CD8-positive, alpha-beta memory T cell (primary cell): ENCODE data around the gene NPNT. TPM values are rescaled to one million over a fixed set of nuclear protein-coding genes. Genes with fewer than 3 reads are reported as not detected.

Experiments
- CTCF ChIA-PET: fragments of 350-600 bp; sonication (Branson Sonifier 250); formaldehyde crosslinking; loops from one replicate; lab custom pipeline; 2021; ENCODE audit warnings: antibody characterized with exemption; lab: Charles Lee
- POLR2A ChIA-PET: fragments of 350-600 bp; sonication (Branson Sonifier 250); formaldehyde crosslinking; loops from one replicate; lab custom pipeline; 2021; ENCODE audit warnings: antibody characterized with exemption; lab: Charles Lee
- DNase-seq, 5 donors: peaks; one replicate each; pipeline versions ENCODE4 v3.0.0 to v3.0.0-alpha.2; 2020 to 2022; ENCODE audit warnings: mixed read lengths in 1 of 5
- H3K27ac ChIP-seq: one replicate; pipeline ENCODE4 v1.7.0; 2013; ENCODE audit warnings: low read depth, mild to moderate bottlenecking, low read length, moderate library complexity
- H3K27me3 ChIP-seq: 2 replicates; pipeline ENCODE4 v1.7.0; 2013; ENCODE audit warnings: low read length, mild to moderate bottlenecking; ENCODE audit not compliant: insufficient read depth, poor library complexity, severe bottlenecking
- H3K36me3 ChIP-seq: 2 replicates; pipeline ENCODE4 v1.7.0; 2013; ENCODE audit warnings: mild to moderate bottlenecking, low read length, moderate library complexity; ENCODE audit not compliant: insufficient read depth
- H3K4me1 ChIP-seq: 2 replicates; pipeline ENCODE4 v1.7.0; 2013; ENCODE audit warnings: mild to moderate bottlenecking, low read length, moderate library complexity; ENCODE audit not compliant: insufficient read depth
- H3K4me3 ChIP-seq: 2 replicates; pipeline ENCODE4 v1.7.0; 2013; ENCODE audit warnings: mild to moderate bottlenecking, low read length
- H3K9me3 ChIP-seq: 2 replicates; pipeline ENCODE4 v1.7.0; 2013; ENCODE audit warnings: mild to moderate bottlenecking, low read length
- H3K27ac Mint-ChIP-seq, 8 donors: one replicate each; pipeline ENCODE4 v1.8.0; 2020 to 2021; ENCODE audit warnings: mixed read lengths in 8 of 8, mild to moderate bottlenecking in 6 of 8, inconsistent platforms in 3 of 8, moderate library complexity in 3 of 8
- H3K27me3 Mint-ChIP-seq, 2 donors: one replicate each; pipeline ENCODE4 v1.8.0; 2020 to 2021; ENCODE audit warnings: mixed read lengths in 2 of 2, mild to moderate bottlenecking in 1 of 2, moderate library complexity in 1 of 2
- H3K36me3 Mint-ChIP-seq, 3 donors: one replicate each; pipeline ENCODE4 v1.8.0; 2020 to 2021; ENCODE audit warnings: mixed read lengths in 3 of 3, inconsistent platforms in 1 of 3, mild to moderate bottlenecking in 1 of 3
- H3K4me1 Mint-ChIP-seq, 3 donors: one replicate each; pipeline ENCODE4 v1.8.0; 2020 to 2021; ENCODE audit warnings: mixed read lengths in 3 of 3, inconsistent platforms in 1 of 3, mild to moderate bottlenecking in 1 of 3
- H3K4me3 Mint-ChIP-seq, 7 donors: one replicate each; pipeline ENCODE4 v1.8.0; 2020 to 2021; ENCODE audit warnings: mixed read lengths in 7 of 7, mild to moderate bottlenecking in 6 of 7, moderate library complexity in 4 of 7, inconsistent platforms in 2 of 7
- H3K9me3 Mint-ChIP-seq, 5 donors: one replicate each; pipeline ENCODE4 v1.8.0; 2020 to 2022; ENCODE audit warnings: mixed read lengths in 5 of 5, mild to moderate bottlenecking in 3 of 5, moderate library complexity in 2 of 5, inconsistent platforms in 1 of 5
- polyA plus RNA-seq: library from polyadenylated mRNA; unstranded; fragments of 300-500 nt; fragmentation: Illumina TruSeq; gene quantifications from one replicate; pipeline ENCODE4 v1.2.3, GENCODE V29; 2021
- total RNA-seq, 2 experiments: library from RNA; stranded (reverse); gene quantifications; one replicate each; pipeline ENCODE4 v1.2.3, GENCODE V29; 2021

Gene NPNT
- total and polyA plus RNA-seq, 3 experiments from 2014 or later, result not detected

- no peak overlapping the region for H3K27ac ChIP-seq
- no peaks in the 10 kb centered on the region for H3K36me3 ChIP-seq
- Mint-ChIP-seq H3K36me3 (no peaks in the 10 kb centered on the region), H3K27me3 (peaks cover 0 to 5% of the 10 kb centered on the region in 2 donors), H3K27ac (no peak overlapping the region), H3K9me3 (no peaks in the 10 kb centered on the region), H3K4me1 (no peaks in the 10 kb centered on the region), H3K4me3 (no peak overlapping the region)
- ChIA-PET CTCF (no interaction called here), POLR2A (no interaction called here)
- H3K4me1 ChIP-seq, result no peaks in the 10 kb centered on the region
- no peak overlapping the region for H3K4me3 ChIP-seq
- H3K9me3 ChIP-seq, result no peaks in the 10 kb centered on the region
- no peaks in the 10 kb centered on the region for H3K27me3 ChIP-seq
- no peak for DNase-seq
Observed at GRCh38 chr4:105998171-105999063, 103.1 kb downstream of the NPNT start.

GRCh38 chr4:106002994-106003393, 107.7 kb downstream of the NPNT start:
- Mint-ChIP-seq H3K4me1 (no peaks in the 10 kb centered on the region), H3K4me3 (no peak overlapping the region), H3K9me3 (peaks cover 0 to 2% (median 0%) of the 10 kb centered on the region in 5 donors), H3K27ac (no peak overlapping the region), H3K27me3 (peaks cover 0 to 2% of the 10 kb centered on the region in 2 donors), H3K36me3 (no peaks in the 10 kb centered on the region)
- no peaks in the 10 kb centered on the region for H3K27me3 ChIP-seq
- H3K4me1 ChIP-seq, result no peaks in the 10 kb centered on the region
- H3K9me3 ChIP-seq, result no peaks in the 10 kb centered on the region
- POLR2A ChIA-PET, result no interaction called here
- H3K36me3 ChIP-seq, result no peaks in the 10 kb centered on the region
- DNase-seq, result no peak
- CTCF ChIA-PET, result no interaction called here
- H3K4me3 ChIP-seq, result no peak overlapping the region
- H3K27ac ChIP-seq, result no peak overlapping the region

DNA sequence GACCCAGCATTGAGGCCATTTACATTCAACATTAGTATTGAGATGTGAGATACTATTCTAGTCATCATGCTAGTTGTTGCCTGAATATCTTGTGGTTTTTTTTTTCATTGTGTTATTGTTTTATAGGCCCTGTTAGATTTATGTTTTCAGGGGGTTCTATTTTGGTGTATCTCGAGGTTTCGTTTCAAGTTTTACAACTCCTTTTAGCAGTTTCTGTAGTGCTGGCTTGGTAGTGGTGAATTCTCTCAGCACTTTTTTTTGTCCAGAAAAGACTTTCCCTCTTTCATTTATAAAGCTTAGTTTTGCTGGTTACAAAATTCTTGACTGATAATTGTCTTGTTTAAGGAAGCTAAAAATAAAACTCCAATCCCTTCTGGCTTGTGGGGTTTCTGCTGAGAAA, 115.5 kb downstream of the NPNT start:
- H3K4me1 ChIP-seq, result no peaks in the 10 kb centered on the region
- no peaks in the 10 kb centered on the region for H3K36me3 ChIP-seq
- H3K9me3 ChIP-seq, result no peaks in the 10 kb centered on the region
- no peak for DNase-seq
- Mint-ChIP-seq H3K4me1 (no peaks in the 10 kb centered on the region), H3K36me3 (peaks cover 0 to 9% (median 2%) of the 10 kb centered on the region in 3 donors), H3K27ac (no peak overlapping the region), H3K9me3 (peaks cover 24 to 40% (median 32%) of the 10 kb centered on the region in 5 donors), H3K4me3 (no peak overlapping the region), H3K27me3 (peaks cover 0 to 2% of the 10 kb centered on the region in 2 donors)
- no peaks in the 10 kb centered on the region for H3K27me3 ChIP-seq
- H3K4me3 ChIP-seq, result no peak overlapping the region
- ChIA-PET CTCF (no interaction called here), POLR2A (no interaction called here)
- H3K27ac ChIP-seq, result no peak overlapping the region

DNA sequence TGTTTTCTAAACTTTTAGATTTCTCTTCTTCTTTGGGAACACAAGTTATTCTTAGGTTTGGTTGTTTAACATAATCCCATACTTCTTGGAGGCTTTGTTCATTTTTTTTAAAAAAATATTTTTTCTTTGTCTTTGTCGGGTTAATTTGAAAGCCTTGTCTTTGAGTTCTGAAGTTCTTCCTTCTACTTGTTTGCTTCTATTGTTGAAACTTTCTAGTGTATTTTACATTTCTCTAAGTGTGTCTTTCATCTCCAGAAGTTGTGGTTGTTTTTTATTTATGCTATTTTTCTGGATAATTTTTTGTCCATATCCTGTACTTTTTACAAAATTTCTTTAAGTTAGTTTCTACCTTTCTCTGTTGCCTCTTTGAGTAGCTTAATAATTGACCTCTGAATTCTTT, 116.1 kb downstream of the NPNT start:
- Histone ChIP-seq H3K4me3 (no peak overlapping the region), H3K27me3 (no peaks in the 10 kb centered on the region), H3K9me3 (no peaks in the 10 kb centered on the region), H3K36me3 (no peaks in the 10 kb centered on the region), H3K4me1 (no peaks in the 10 kb centered on the region), H3K27ac (no peak overlapping the region)
- no peak overlapping the region for H3K27ac Mint-ChIP-seq
- ChIA-PET POLR2A (no interaction called here), CTCF (no interaction called here)
- H3K27me3 Mint-ChIP-seq, result peaks cover 0 to 2% of the 10 kb centered on the region in 2 donors
- H3K4me1 Mint-ChIP-seq, result no peaks in the 10 kb centered on the region
- no peak for DNase-seq
- peaks cover 0 to 9% (median 2%) of the 10 kb centered on the region in 3 donors for H3K36me3 Mint-ChIP-seq
- no peak overlapping the region for H3K4me3 Mint-ChIP-seq
- peaks cover 24 to 40% (median 32%) of the 10 kb centered on the region in 5 donors for H3K9me3 Mint-ChIP-seq

DNA sequence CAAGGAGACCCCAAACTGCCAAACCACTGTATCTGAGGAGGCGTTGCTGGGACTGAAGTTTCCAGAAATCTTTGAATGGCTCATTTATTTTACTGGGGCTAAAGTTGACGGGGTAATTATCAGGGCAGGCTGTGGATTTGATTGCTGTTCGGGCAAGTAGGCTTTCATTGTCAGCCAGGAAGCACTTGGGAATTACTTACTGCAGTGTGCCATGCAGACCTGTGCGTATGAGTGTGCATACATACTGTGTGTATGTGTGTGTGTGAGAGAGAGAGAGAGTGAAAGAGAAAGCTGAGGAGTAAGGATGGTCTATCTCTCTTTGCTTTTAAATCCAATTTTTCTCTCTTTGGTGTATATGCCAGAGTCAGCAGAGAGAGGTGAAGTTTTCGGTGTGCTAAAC, 122.7 kb downstream of the NPNT start:
- peaks cover 6 to 15% (median 10%) of the 10 kb centered on the region in 5 donors for H3K9me3 Mint-ChIP-seq
- no peaks in the 10 kb centered on the region for H3K27me3 Mint-ChIP-seq
- no peaks in the 10 kb centered on the region for H3K4me1 Mint-ChIP-seq
- no peak overlapping the region for H3K27ac Mint-ChIP-seq
- no peaks in the 10 kb centered on the region for H3K27me3 ChIP-seq
- H3K4me1 ChIP-seq, result no peaks in the 10 kb centered on the region
- POLR2A ChIA-PET, result no interaction called here
- no peak overlapping the region for H3K27ac ChIP-seq
- DNase-seq, result no peak
- peaks cover 0 to 4% (median 2%) of the 10 kb centered on the region in 3 donors for H3K36me3 Mint-ChIP-seq
- H3K4me3 Mint-ChIP-seq, result no peak overlapping the region
- H3K9me3 ChIP-seq, result no peaks in the 10 kb centered on the region
- CTCF ChIA-PET, result no interaction called here
- H3K4me3 ChIP-seq, result no peak overlapping the region
- no peaks in the 10 kb centered on the region for H3K36me3 ChIP-seq

- DNase-seq, result no peak
- H3K9me3 Mint-ChIP-seq, result peaks cover 0 to 3% (median under 1%) of the 10 kb centered on the region in 5 donors
- H3K27ac Mint-ChIP-seq, result no peak overlapping the region
- H3K9me3 ChIP-seq, result no peaks in the 10 kb centered on the region
- no peaks in the 10 kb centered on the region for H3K4me1 ChIP-seq
- ChIA-PET POLR2A (no interaction called here), CTCF (no interaction called here)
- no peaks in the 10 kb centered on the region for H3K27me3 ChIP-seq
- H3K27me3 Mint-ChIP-seq, result no peaks in the 10 kb centered on the region
- no peaks in the 10 kb centered on the region for H3K4me1 Mint-ChIP-seq
- no peaks in the 10 kb centered on the region for H3K36me3 ChIP-seq
- no peaks in the 10 kb centered on the region for H3K36me3 Mint-ChIP-seq
- H3K4me3 Mint-ChIP-seq, result no peak overlapping the region
- H3K27ac ChIP-seq, result no peak overlapping the region
- no peak overlapping the region for H3K4me3 ChIP-seq
Observed at GRCh38 chr4:106019771-106020170, 124.5 kb downstream of the NPNT start.

Other genes with a start within 250 kb of the NPNT start
- 10 to 100 TPM; 20.2 to 21.8 TPM for gene INTS12, start 186.8 kb upstream of the NPNT start, total RNA-seq
- 27.3 TPM for gene INTS12, start 186.8 kb upstream of the NPNT start, polyA plus RNA-seq
- 10 to 100 TPM; 20.5 to 22.4 TPM for gene GSTCD, start 186.7 kb upstream of the NPNT start, total RNA-seq
- gene GSTCD, start 186.7 kb upstream of the NPNT start, polyA plus RNA-seq, result 3.2 TPM